GM19467 (cell line): Measurements from ENCODE around the gene CHD9.
"Not testable (repeated sequence)": the region's sequence is repeated elsewhere in the genome, so short reads cannot be mapped to it uniquely, and the experiment has no call there.

Experiments used
- ATAC-seq: cut with Tn5 transposase; IDR thresholded peaks from one replicate; pipeline ENCODE4 v1.9.1; 2021; ENCODE audit warnings: mild to moderate bottlenecking, moderate library complexity; ENCODE audit not compliant: unreplicated experiment

The CHD9 gene

DNA sequence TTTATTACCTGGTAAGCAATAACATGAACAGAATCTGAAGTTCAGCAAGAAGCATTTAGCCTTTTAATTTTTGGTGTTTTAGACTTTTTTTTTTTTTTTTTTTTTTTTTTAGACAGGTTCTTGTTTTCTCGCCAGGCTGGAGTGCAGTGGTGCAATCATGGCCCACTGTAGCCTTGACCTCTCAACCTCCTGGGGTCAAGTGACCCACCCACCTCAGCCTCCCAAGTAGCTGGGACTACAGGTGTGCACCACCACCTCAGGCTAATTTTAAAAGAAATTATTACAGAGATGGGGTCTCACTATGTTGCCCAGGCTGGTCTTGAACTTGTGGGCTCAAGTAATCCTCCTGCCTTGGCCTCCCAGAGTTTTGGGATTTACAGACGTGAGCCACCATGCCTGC lies 206.5 kb downstream of the CHD9 start:
- ATAC-seq = no peak

DNA sequence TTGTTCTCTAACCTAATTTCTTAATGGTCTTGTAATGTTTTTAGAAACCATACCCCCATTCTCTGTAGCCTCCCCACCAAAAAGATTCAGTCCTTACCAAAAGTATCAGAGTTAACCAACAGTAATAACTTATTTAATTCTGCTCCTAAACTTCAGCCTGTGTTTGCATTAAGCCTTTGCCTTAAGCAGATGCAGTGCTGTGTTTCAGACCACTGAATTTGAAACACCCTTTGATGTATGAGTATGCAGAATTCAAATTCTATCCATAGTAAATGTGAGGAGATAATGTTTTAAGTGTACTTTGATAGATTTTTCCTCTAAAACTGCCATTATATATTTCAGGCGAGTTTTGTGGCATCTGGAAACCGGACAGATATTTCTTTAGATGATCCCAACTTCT lies 207.9 kb downstream of the CHD9 start:
- ATAC-seq = no peak

DNA sequence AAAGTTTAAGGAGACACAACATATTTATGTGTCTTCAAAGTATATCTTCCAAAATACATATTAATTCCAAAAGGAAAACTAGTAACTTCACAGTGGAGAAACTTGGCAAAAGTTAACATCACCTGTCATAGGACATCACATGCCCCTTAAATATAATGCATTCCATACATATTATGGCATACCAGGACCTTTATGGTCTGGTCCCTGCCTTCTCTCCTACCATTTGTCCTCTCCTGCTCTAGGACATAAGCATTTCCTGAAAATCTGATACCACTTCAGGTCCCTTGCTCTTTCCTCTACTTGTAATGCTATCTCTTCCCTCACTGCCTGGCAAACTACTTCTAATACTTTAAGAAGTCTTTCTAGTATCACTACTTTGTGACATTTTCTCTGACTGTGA lies 211.4 kb downstream of the CHD9 start:
- ATAC-seq = no peak

DNA sequence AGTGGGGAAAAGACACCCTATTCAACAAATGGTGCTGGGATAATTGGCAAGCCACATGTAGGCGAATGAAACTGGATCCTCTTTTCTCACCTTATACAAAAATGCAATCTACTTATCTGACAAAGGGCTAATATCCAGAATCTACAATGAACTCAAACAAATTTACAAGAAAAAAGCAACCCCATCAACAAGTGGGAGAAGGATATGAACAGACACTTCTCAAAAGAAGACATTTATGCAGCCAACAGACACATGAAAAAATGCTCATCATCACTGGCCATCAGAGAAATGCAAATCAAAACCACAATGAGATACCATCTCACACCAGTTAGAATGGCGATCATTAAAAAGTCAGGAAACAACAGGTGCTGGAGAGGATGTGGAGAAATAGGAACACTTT lies 223.7 kb downstream of the CHD9 start:
- ATAC-seq = not testable (repeated sequence)

DNA sequence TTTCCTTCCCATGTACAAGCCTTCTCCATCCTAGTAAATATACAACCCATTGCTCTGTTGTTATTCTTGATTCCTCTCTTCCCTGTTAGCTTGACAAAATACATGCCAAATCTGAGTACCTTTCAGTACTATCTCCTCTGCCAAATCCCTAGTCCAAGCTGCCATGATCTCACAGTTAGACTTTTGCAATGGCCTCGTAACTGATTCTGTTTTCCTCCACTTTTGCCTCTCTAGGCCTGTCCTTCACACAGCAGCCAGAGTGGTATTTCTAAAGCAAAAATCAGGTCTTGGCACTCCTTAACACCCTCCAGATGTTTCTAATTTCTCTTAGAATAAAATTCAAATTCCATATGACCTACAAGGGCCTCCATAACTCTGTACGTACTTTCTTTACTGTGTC lies 226.5 kb downstream of the CHD9 start:
- no peak for ATAC-seq

DNA sequence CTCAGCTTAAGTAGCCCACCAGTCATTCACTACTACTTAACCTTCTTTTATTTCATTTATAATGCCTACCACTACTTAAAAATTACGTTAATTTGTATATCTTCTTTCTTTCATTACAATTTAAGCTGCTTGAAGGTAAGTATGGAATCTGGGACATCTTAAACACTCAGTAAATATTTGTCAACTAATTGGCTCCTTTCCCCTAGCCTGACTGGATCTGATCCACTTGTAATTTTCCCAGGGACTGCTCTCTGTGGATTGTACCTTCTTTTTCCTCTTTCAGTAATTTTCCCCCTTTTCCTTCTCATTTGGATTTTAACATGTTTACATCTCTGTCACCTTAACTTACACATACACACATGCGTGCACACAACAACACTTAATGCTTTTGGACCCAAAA lies 227.1 kb downstream of the CHD9 start:
- ATAC-seq = no peak

DNA sequence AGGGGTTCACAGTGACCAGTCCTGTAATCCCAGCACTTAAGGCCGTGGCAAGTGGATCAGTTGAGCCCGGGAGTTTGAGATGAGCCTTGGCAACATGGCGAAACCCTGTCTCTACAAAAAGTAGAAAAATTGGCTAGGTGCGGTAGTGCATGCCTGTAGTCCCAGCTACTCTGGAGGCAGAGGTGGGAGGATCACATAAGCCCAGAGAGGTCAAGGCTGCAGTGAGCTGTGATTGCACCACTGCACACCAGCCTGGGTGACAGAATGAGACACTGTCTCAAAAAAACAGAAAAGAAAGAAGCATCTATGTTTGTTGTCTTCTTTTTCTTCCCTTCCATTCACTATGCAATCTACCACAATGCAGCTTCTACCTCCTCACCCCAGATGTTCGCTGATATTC lies 227.5 kb downstream of the CHD9 start:
- no peak for ATAC-seq

DNA sequence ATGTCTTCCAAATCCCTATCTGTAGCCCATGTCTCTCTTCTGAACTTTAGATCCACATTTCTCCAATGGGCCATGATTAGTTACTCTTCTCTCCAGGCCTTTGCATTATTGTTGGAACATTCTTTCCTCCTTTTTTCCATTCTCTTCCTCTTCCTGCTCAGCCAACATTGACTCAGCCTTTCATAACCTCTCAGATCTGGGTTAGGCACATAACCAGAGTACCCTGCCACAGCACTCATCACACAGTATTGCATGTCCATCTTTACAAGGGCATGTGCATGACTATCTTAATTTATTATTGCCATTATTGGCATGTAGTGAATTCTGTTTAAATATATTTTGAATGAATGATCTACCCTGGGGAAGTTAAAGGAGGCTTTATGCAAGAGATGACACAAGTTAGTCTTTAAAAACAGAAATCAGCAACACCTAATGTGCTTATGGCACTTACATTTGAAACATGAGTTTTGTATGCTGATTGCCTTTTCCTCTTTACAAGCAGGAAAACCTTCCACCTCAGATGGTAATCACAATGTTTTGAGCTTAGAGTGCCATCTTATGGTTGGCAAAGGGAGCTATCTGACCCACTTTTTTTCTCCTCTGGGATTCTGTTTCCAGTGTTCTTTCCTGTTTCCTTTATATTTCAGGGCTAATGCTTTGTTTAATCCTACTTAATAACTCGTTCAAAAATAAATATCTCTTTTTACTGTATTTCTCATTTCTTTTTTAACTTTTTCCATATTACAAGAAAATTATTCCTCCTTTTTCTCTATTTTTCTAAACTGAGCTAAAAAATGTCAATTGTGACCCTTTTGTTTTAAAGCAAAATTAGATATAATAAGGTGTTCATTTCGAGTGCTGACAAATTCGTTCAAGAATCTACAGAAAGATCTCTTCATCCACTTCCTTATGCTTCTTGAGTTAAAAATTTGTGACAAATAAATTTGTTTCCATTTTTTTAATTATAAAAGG lies 228.5 kb downstream of the CHD9 start:
- ATAC-seq = no peak

DNA sequence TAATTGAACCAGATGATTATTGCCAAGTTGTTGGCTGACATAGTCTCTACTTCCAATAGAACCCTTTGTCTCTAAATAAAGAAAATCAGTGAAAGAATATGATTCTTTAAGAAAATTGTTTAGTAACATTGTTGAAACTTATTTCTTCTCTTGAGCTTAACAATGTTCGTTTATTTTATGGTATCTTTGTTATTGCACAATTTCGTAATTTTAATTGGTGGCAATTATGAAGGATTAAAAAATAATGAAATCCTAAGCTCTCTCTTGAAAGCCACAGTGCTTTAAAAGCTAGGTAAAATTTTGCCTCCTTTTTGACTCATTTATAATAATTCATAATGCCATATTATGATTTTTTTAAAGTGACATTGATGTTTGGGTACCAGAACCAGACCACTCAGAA lies 230.4 kb downstream of the CHD9 start:
- no peak for ATAC-seq

DNA sequence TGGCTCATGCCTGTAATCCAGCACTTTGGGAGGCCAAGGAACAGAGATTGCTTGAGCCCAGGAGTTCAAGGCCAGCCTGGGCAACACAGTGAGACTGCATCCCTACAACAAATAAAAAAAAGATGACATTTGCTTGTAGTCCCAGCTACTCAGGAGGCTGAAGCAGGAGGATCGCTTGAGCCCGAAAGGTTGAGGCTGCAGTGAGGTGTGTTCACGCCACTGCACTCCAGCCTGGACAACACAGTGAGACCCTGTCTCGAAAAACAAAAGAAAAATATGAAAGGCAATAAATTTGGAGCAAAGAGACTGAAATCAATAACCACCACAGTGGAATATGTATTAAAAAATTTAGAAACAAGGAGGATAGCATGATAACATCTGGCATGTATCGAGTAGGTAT lies 235.7 kb downstream of the CHD9 start:
- ATAC-seq = no peak

DNA sequence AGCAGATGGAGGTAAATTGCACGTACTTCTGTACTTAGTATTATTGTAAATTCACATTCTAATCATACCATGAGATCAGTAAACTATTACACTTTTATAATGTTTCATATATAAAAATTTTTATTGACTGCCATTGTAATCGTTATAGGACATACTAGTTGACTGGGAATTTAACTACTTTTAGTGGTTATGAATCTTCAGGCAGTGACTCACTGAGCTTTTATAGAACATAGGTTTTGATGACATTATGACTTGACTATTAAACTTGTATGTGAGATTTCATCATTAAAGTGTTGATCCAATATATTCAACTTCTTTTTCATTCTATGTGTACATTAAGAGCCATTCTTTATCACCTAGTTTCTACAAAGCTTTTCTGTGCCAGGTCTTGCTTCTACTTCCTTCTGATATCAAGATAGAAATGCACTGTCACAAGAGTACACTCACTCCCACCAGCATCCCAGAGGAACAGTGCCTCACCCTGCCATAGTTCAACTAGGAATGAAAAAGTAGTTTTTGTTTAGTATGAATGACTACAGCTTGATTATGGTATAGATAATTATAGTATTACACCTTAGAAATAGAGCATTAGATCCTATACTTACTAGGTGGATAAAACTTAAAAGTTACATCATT lies 237.1 kb downstream of the CHD9 start:
- no peak for ATAC-seq

DNA sequence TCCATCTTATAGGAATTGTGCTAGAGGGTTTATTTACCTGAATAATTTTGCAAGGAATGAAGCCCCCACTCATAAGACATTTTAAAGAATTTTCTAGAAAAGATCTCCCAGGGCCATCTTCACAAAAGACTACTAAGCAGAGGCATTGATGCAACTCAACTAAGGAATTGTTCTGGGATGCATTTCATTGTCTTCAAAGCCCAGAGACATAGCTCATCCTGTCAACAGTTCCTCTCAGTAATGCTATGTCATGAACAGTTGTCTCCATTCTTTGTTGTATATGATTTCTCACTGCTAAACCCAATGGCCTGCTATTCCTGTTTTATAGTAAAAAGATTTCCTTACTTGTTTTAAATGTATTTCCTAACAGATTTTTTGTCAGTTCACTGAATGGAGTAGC lies 242.7 kb downstream of the CHD9 start:
- ATAC-seq = no peak

DNA sequence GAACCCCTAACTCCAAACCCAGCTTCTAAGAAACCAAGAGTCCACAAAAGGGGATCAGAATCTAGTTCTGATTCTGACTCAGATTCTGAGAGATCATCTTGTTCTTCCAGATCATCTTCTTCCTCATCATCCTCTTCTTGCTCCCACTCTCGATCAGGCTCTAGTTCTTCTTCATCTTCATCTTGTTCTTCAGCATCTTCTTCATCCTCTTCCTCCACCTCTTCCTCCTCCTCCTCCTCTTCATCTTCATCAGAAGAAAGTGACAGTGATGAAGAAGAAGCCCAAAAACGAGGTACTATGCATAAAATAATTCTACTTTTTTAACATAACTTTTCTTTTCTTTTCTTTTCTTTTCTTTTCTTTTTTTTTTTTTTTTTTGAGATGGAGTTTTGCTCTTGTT lies 249.5 kb downstream of the CHD9 start:
- no peak for ATAC-seq

DNA sequence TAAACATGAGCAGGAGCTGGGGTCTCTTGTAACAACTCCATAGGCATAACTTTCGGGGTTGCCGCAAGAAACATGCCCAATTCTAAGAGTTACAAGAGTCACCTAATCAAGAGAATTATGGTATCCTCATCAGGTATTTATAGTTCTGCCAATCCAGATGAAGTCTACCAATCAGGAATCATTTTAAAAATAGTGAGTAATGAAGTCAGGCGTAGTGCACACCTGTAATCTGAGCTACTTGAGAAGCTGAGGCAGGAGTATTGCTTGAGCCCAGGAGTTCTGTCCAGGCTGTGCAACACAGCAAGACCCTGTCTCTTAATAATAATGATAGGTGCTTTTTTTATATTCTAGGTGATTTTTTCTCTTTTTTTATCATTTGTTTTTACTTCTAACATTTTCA lies 251.0 kb downstream of the CHD9 start:
- ATAC-seq = no peak

DNA sequence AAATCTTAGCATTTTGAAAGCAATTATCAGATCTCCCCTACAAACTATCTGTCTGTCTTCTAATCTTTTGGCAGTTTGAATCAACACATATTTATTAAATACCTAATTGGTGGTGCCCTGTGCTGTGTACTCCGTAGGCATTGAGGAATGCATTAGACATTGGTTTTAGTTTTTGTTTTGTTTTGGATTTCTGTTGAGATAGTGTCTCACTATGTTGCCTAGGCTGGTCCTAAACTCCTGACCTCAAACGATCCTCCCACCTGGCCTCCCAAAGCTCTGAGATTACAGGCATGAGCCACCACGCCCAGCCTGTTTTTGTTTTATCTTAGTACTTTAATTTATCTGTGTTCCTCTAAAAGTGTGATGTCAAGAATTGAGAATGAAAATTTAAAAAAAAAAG lies 254.7 kb downstream of the CHD9 start:
- no peak for ATAC-seq

DNA sequence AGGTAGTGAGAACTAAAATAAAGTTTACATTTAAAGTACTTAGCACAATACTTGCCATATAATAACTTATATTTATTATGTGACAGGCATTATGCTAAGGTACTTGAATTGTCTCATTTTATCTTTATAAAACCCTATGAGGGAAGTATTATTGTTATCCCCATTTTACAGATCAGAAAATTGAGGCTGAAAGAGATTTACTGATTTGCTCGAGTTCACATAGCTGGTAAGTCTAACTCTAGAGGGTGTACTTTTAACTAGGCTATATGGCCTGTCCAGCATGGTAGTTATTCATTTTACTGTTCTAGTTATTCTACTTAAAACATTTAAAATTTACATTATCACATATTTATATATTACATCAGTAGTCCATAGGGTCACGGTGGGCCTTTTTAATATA lies 266.2 kb downstream of the CHD9 start:
- ATAC-seq = no peak

DNA sequence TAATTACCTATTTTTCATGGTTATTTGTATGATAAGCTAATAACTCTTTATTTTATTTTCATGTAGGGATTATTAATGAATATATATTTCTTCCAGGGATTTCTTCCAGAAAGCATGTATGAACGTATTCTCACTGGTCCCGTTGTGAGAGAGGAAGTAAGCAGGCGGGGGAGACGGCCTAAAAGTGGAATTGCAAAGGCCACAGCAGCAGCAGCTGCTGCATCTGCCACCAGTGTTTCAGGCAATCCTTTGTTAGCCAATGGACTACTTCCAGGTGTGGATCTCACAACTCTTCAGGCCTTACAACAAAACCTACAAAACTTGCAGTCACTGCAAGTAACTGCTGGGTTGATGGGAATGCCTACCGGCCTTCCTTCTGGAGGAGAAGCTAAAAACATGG lies 269.1 kb downstream of the CHD9 start:
- no peak for ATAC-seq

DNA sequence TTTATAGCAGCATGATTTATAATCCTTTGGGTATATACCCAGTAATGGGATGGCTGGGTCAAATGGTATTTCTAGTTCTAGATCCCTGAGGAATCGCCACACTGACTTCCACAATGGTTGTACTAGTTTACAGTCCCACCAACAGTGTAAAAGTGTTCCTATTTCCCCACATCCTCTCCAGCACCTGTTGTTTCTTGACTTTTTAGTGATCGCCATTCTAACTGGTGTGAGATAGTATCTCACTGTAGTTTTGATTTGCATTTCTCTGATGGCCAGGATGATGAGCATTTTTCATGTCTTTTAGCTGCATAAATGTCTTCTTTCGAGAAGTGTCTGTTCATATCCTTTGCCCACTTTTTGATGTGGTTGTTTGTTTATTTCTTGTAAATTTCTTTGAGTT lies 276.2 kb downstream of the CHD9 start:
- not testable (repeated sequence) for ATAC-seq

DNA sequence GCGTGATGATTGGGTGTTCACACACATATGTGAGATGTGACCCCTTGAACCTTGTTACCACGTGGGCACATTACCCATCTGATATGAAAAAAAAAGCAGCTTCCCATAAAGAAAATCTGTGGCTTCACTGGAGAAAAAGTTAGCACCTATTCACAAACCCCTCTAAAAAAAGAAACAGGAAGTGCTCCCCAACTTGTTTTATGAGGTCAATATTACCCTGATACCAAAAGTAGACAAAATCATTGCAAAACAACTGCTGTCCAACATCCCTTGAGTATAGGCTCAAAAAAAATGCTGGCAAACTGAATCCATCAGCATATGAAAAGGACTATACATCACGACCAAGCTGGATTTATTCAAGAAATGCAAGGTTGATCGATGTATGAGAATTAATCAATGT lies 279.8 kb downstream of the CHD9 start:
- no peak for ATAC-seq

DNA sequence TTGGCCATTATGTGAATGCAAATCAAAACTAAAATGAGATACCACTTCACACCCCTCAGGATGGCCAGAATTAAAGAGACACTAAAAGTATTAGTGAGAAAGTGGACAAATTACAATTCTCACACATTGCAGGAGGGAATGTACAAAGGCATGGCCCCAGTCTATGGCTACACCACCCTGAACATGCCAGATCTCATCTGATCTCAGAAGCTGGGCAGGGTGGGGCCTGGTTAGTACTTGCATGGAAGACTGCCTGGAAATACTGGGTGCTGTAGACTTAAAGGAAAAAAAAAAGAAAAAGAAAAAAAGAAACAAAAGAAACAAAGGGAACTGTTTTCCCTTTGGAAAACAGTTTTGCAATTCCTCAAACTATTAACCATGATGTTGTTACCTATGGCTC lies 282.5 kb downstream of the CHD9 start:
- no peak for ATAC-seq

DNA sequence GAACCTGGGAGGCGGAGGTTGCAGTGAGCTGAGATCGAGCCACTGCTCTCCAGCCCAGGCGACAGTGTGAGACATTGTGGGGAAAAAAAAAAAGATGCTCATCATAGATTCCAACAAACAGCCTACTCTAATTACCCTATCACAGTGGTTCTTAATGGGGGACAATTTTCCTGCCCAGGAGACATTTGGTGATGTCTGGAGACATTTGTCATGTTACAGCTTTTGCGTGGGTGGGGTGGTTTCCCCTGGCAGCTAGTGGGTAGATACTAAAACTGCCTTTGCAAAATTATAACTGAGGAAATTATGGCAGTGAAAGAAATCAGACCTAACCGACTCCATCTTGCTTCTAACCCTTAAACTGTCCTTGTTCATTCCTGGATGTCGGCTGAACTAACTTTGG lies 287.0 kb downstream of the CHD9 start:
- no peak for ATAC-seq

DNA sequence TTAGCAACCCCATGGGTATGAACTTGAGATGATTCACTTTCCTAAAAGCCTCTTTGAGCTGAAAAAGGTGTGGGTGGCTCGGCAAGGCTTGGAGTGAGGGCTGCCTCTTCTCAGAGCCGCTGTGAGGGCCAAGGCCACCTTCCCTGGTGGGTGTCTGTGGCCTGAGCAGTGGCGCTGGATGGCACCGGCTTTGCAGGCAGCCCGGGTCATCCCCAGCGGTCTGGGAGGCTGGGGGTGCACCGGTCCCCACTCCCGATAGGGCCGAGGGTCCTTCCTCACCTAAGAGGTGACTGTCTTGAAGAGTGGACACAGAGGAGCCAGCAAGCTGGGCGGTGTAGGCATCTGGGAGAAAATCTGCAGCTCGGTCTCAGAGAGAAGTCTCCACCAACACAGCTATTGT lies 300.3 kb downstream of the CHD9 start:
- no peak for ATAC-seq
